GM19240 (cell line): ENCODE measurements around the gene PCDHGA8.
"Not testable (repeated sequence)": the region's sequence is repeated elsewhere in the genome, so short reads cannot be mapped to it uniquely, and the experiment has no call there.

Experiments
- DNase-seq: peaks from one replicate; pipeline ENCODE4 v3.0.0; 2011; ENCODE audit warnings: low spot score; ENCODE audit not compliant: insufficient read length

The PCDHGA8 gene

GRCh38 chr5:141432308-141432707 is 39.9 kb downstream of the PCDHGA8 start:
- DNase-seq: not testable (repeated sequence)

GRCh38 chr5:141432726-141433125 is 40.3 kb downstream of the PCDHGA8 start:
- not testable (repeated sequence) for DNase-seq

DNA sequence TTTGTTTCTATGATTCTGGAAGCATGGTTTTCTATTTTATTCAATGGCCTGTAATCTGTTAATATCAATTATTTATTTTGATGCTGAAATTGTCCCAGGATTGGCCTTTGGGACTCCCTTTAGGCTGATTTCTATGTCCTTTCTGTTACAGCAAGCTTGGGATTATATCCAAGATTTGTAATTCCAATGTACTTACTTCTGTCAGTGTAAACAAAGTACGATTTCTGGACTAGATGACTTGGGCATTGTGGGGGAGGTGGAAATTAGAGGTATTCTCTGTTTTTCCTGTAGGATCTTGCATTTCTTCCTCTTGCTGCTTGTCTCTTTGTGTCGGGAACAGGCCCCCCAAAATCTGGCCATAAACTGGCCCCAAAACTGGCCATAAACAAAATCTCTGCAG is 41.6 kb downstream of the PCDHGA8 start:
- no peak for DNase-seq

- DNase-seq: no peak
These were observed 44.8 kb downstream of the PCDHGA8 start for GRCh38 chr5:141437221-141437620.

DNA sequence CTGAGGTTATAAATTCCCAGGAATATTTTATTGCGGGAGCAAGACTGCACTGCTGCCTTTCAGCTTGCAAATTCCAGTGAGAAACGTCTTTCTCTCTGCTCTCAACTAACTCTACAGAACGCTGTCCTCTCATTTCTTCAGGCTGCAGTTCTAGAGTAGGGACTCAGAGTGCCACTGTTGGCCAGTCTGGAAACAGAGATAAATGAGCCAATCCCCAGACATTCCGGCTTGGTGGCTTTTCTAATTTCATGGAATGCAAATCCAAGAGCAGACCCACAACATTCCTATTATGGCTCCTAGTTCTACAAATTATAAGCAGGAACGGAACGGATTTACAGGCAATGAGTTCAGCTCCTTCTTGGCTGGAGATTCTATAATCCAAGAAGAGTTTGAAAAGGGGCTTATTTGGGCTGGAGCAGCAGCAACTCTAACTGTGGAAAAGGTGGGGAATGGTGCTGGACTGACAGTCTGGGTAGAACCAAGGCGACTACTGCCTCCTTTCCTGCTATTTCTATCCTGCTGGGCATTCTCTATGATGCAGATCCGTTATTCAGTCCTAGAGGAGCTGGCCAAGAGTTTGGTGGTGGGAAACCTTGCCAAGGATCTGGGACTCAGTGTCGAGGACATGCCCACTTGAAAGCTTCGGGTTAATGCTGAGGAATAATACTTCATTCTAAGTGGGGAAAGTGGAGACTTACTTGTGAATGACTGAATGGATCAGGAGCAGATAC is 47.1 kb downstream of the PCDHGA8 start:
- no peak for DNase-seq

- DNase-seq: no peak
These were observed 47.9 kb downstream of the PCDHGA8 start for GRCh38 chr5:141440341-141440740.

GRCh38 chr5:141441571-141442170 is 49.2 kb downstream of the PCDHGA8 start:
- DNase-seq: no peak
